HepG2 (cell line): ENCODE measurements around the gene RASA3. TPM values are rescaled to one million over a fixed set of nuclear protein-coding genes. Genes with fewer than 3 reads are reported as not detected.

Experiments used
- ATAC-seq: fragments of 200-7000 bp; cut with Tn5 transposase; 3 replicates; pipeline ENCODE4 v1.9.1; 2020; ENCODE audit warnings: mild to moderate bottlenecking, moderate library complexity
- BruUV-seq: library from RNA; stranded (reverse); fragments of 400-500 nt; replicated peaks from 2 replicates; lab custom pipeline; 2021; lab: Mats Ljungman, UMichigan
- CTCF ChIA-PET: fragments of 300-600 bp; formaldehyde crosslinking; extraction: SDS; loops from one replicate; lab custom pipeline; 2021; ENCODE audit warnings: low total read pairs, inconsistent platforms, low intra/inter-chr PET ratio; lab: Yijun Ruan, JAX
- POLR2A ChIA-PET: fragments of 350-600 bp; sonication (Branson Sonifier 250); formaldehyde crosslinking; loops from one replicate; lab custom pipeline; 2020; ENCODE audit warnings: antibody characterized with exemption, inconsistent platforms; lab: Yijun Ruan, JAX
- DNase-seq: peaks from one replicate; pipeline ENCODE4 v3.0.0-alpha.2; 2015; ENCODE audit warnings: low spot score
- FAIRE-seq: peaks from 3 replicates; lab custom pipeline; 2011; peaks lifted over from hg19 to GRCh38; lab: Jason Lieb, UNC
- H2AFZ ChIP-seq: one replicate; pipeline ENCODE4 v1.6.1; 2011; ENCODE audit warnings: low read length, inconsistent platforms
- H3K27ac ChIP-seq: fragments of 300-600 bp; 3 replicates; pipeline ENCODE4 v1.8.0; 2011; ENCODE audit warnings: mixed run types, mild to moderate bottlenecking, mixed read lengths, low read length, inconsistent platforms; ENCODE audit not compliant: insufficient read depth; ENCODE audit errors: extremely low read length
- H3K27me3 ChIP-seq, 2 experiments: fragments of 200-600 bp in 1 of 2; 2 replicates in 1 of 2; 3 replicates in 1 of 2; pipeline versions ENCODE4 v1.6.0 to v1.8.0; 2011; ENCODE audit warnings: low read length in 2 of 2, mild to moderate bottlenecking in 2 of 2, moderate library complexity in 2 of 2, inconsistent platforms in 1 of 2; ENCODE audit not compliant: insufficient read depth in 2 of 2, control insufficient read depth in 1 of 2
- H3K36me3 ChIP-seq, 2 experiments: fragments of 200-600 bp in 1 of 2; replicated peaks in 1 of 2; 2 replicates in 1 of 2; 3 replicates in 1 of 2; pipeline versions ENCODE4 v1.5.1 to v1.8.0; 2011; ENCODE audit warnings: low read length in 2 of 2, inconsistent platforms in 1 of 2; ENCODE audit not compliant: insufficient read depth in 2 of 2, control insufficient read depth in 1 of 2
- H3K4me1 ChIP-seq: 2 replicates; pipeline ENCODE4 v1.5.1; 2012; ENCODE audit warnings: low read length, inconsistent platforms; ENCODE audit not compliant: insufficient read depth
- H3K4me2 ChIP-seq: 2 replicates; pipeline ENCODE4 v1.6.0; 2011; ENCODE audit warnings: low read depth, low read length, inconsistent platforms
- H3K4me3 ChIP-seq, 3 experiments: fragments of 200-600 bp in 1 of 3; sonication (generic), shearing (Covaris generic) in 1 of 3; replicated peaks in 1 of 3; 2 replicates each; pipeline ENCODE4 v1.5.1; 2011 to 2016; ENCODE audit warnings: low read length in 3 of 3, inconsistent platforms in 2 of 3, low read depth in 2 of 3, mild to moderate bottlenecking in 2 of 3, control low read depth in 1 of 3, mixed read lengths in 1 of 3; ENCODE audit not compliant: insufficient read depth in 1 of 3
- H3K79me2 ChIP-seq: one replicate; pipeline ENCODE4 v1.6.1; 2011; ENCODE audit warnings: low read length, inconsistent platforms; ENCODE audit not compliant: insufficient read depth
- H3K9ac ChIP-seq: 2 replicates; pipeline ENCODE4 v1.6.0; 2011; ENCODE audit warnings: mild to moderate bottlenecking, low read depth, low read length, inconsistent platforms; ENCODE audit not compliant: insufficient read depth
- H3K9me3 ChIP-seq: 2 replicates; pipeline ENCODE4 v1.5.1; 2012; ENCODE audit warnings: mild to moderate bottlenecking, low read length
- H4K20me1 ChIP-seq: 2 replicates; pipeline ENCODE4 v1.6.0; 2011; ENCODE audit warnings: inconsistent platforms, mild to moderate bottlenecking, low read length, moderate library complexity; ENCODE audit not compliant: insufficient read depth
- CEBPB ChIP-seq: IDR thresholded peaks from 2 replicates; pipeline ENCODE4 v1.6.1; 2011; ENCODE audit warnings: low read depth, low read length, improper control_type of control experiment, borderline replicate concordance
- FLYWCH1 ChIP-seq: sonication (generic); formaldehyde crosslinking; IDR thresholded peaks from 2 replicates; pipeline ENCODE4 v1.8.1; 2023; ENCODE audit warnings: mild to moderate bottlenecking, missing genetic modification reagents
- GPN1 ChIP-seq: sonication (generic); formaldehyde crosslinking; IDR thresholded peaks from 2 replicates; pipeline ENCODE4 v1.5.1; 2020; ENCODE audit warnings: missing genetic modification reagents, borderline replicate concordance
- HES4 ChIP-seq: sonication (generic); formaldehyde crosslinking; IDR thresholded peaks from 2 replicates; pipeline ENCODE4 v1.9.0; 2021; ENCODE audit warnings: mild to moderate bottlenecking, missing genetic modification reagents, borderline replicate concordance
- IKZF1 ChIP-seq: fragments of 450-650 bp; IDR thresholded peaks from 2 replicates; pipeline ENCODE4 v1.7.1; 2016
- NPAS2 ChIP-seq: sonication (generic); formaldehyde crosslinking; IDR thresholded peaks from 2 replicates; pipeline ENCODE4 v1.8.0; 2022; ENCODE audit warnings: mild to moderate bottlenecking, missing genetic modification reagents, borderline replicate concordance
- PHF8 ChIP-seq: sonication (generic); formaldehyde crosslinking; IDR thresholded peaks from 2 replicates; pipeline ENCODE4 v1.5.0; 2020; ENCODE audit warnings: missing genetic modification reagents
- SKIL ChIP-seq: sonication (generic); formaldehyde crosslinking; IDR thresholded peaks from 2 replicates; pipeline ENCODE4 v1.8.0; 2022; ENCODE audit warnings: missing genetic modification reagents, mild to moderate bottlenecking, moderate library complexity, borderline replicate concordance
- TEF ChIP-seq: sonication (generic); formaldehyde crosslinking; IDR thresholded peaks from 2 replicates; pipeline ENCODE4 v1.5.0; 2020; ENCODE audit warnings: missing genetic modification reagents
- ZBTB26 ChIP-seq: IDR thresholded peaks from 2 replicates; pipeline ENCODE4 v1.6.1; 2016; ENCODE audit warnings: missing compliant biosample characterization, missing genetic modification reagents, borderline replicate concordance
- ZBTB4 ChIP-seq: sonication (generic); formaldehyde crosslinking; IDR thresholded peaks from 2 replicates; pipeline ENCODE4 v1.4.0; 2020; ENCODE audit warnings: missing genetic modification reagents, mild to moderate bottlenecking, borderline replicate concordance
- ZMYM4 ChIP-seq: sonication (generic); formaldehyde crosslinking; IDR thresholded peaks from 2 replicates; pipeline ENCODE4 v1.8.1; 2023; ENCODE audit warnings: mild to moderate bottlenecking, missing genetic modification reagents
- ZNF138 ChIP-seq: sonication (generic); formaldehyde crosslinking; IDR thresholded peaks from 2 replicates; pipeline ENCODE4 v1.5.0; 2020; ENCODE audit warnings: mild to moderate bottlenecking, low read depth, missing genetic modification reagents
- ZNF292 ChIP-seq: sonication (generic); formaldehyde crosslinking; IDR thresholded peaks from 2 replicates; pipeline ENCODE4 v1.8.1; 2022; ENCODE audit warnings: mild to moderate bottlenecking, low read depth, missing genetic modification reagents, borderline replicate concordance
- ZNF563 ChIP-seq: sonication (generic); formaldehyde crosslinking; IDR thresholded peaks from 2 replicates; pipeline ENCODE4 v1.8.0; 2022; ENCODE audit warnings: mild to moderate bottlenecking, moderate library complexity, missing genetic modification reagents
- ZNF841 ChIP-seq: sonication (generic); formaldehyde crosslinking; IDR thresholded peaks from 2 replicates; pipeline ENCODE4 v1.8.1; 2023; ENCODE audit warnings: missing genetic modification reagents, borderline replicate concordance
- ZSCAN22 ChIP-seq: sonication (generic); formaldehyde crosslinking; IDR thresholded peaks from 2 replicates; pipeline ENCODE4 v1.4.0; 2020; ENCODE audit warnings: mild to moderate bottlenecking, missing genetic modification reagents
- WGBS: methylation state at CpG from one replicate; pipeline ENCODE4 v1.1.6; 2017; ENCODE audit warnings: low lambda C conversion rate; 5-methylcytosine and 5-hydroxymethylcytosine counted together
- in situ Hi-C: cut with HindIII; loops from 2 replicates; pipeline ENCODE4 v1.10.0; 2017; ENCODE audit warnings: low pct_unique_long_range_greater_than_20kb; ENCODE audit not compliant: extremely low pct_ligation_motif_present
- intact Hi-C: fragments of 100-400 bp; cut with micrococcal nuclease; formaldehyde crosslinking; loops from one replicate; pipeline ENCODE4 v1.10.0; 2022; ENCODE audit not compliant: unreplicated experiment
- polyA plus RNA-seq, 8 experiments: library from polyadenylated mRNA; depleted of rRNA in 3 of 8; stranded (reverse) in 7 of 8; unstranded in 1 of 8; fragments of >200 nt; fragmentation: Illumina TruSeq in 4 of 8; extraction: Trizol in 4 of 8; gene quantifications; 2 replicates each; pipeline versions ENCODE4 v1.2.1 to v1.2.3, GENCODE V29; 2011 to 2016; ENCODE audit warnings: low read depth in 4 of 8, missing spikeins in 1 of 8, mixed read lengths in 1 of 8; ENCODE audit not compliant: insufficient read depth in 1 of 8
- total RNA-seq, 5 experiments: library from RNA; depleted of rRNA; stranded (reverse); fragments of >200 nt; fragmentation: Illumina TruSeq; extraction: Trizol; gene quantifications; 2 replicates each; pipeline ENCODE4 v1.2.3, GENCODE V29; 2016; ENCODE audit warnings: low read depth in 1 of 5

RASA3 gene
- total and polyA plus RNA-seq, 2 of the 13 experiments (the other 11 are each of a cell fraction or from before 2014, with no cell fraction given): 0.05 TPM; not detected in 1

- 47% methylated on average over 9 of the region's 9 CpGs for WGBS
- H3K9ac ChIP-seq: no peak overlapping the region
- in situ Hi-C loops: no loop called here
- peaks cover 2% of the 10 kb centered on the region; the same call in 1 of the 2 replicates for H4K20me1 ChIP-seq
- no peak overlapping the region for H3K27ac ChIP-seq
- ChIA-PET CTCF (no interaction called here), POLR2A (no interaction called here)
- no TSS peak for BruUV-seq
- peaks cover 12 to 68% of the 10 kb centered on the region in 2 experiments; a peak in 4 of 5 replicates for H3K27me3 ChIP-seq
- H3K4me2 ChIP-seq: no peak overlapping the region
- ATAC-seq: no peak
- H2AFZ ChIP-seq: no peak overlapping the region
- no peak for FAIRE-seq
- no peaks in the 10 kb centered on the region for H3K36me3 ChIP-seq
- intact Hi-C loops: no loop called here
- no peak for TF ChIP-seq CEBPB
- TF ChIP-seq ZBTB26 (CRISPR knock-in tag): no peak
- no peak for TF ChIP-seq GPN1 (CRISPR knock-in tag)
- TF ChIP-seq HES4 (CRISPR knock-in tag): no peak
- no peak for TF ChIP-seq ZNF292 (CRISPR knock-in tag)
- TF ChIP-seq NPAS2 (CRISPR knock-in tag): no peak
- TF ChIP-seq ZMYM4 (CRISPR knock-in tag): no peak
- no peak for TF ChIP-seq ZSCAN22
- no peak for TF ChIP-seq SKIL (CRISPR knock-in tag)
- TF ChIP-seq ZNF138 (CRISPR knock-in tag): no peak
- no peak for TF ChIP-seq PHF8 (CRISPR knock-in tag)
- no peak for TF ChIP-seq ZNF841 (CRISPR knock-in tag)
- no peak for TF ChIP-seq ZNF563
- TF ChIP-seq IKZF1: no peak
- TF ChIP-seq ZBTB4: no peak
- TF ChIP-seq FLYWCH1 (CRISPR knock-in tag): no peak
- TF ChIP-seq TEF: no peak
- H3K4me3 ChIP-seq: no peak overlapping the region
- no peaks in the 10 kb centered on the region for H3K9me3 ChIP-seq
- no peaks in the 10 kb centered on the region for H3K79me2 ChIP-seq
- peaks cover 8% of the 10 kb centered on the region for H3K4me1 ChIP-seq
- DNase-seq: no peak
These were observed 7.5 kb downstream of the RASA3 start for GRCh38 chr13:114124921-114125320.
